GM20000 (cell line): Measurements from ENCODE around the gene BCAR3.

Experiments
- DNase-seq: peaks from one replicate; pipeline ENCODE4 v3.0.0; 2012; ENCODE audit warnings: low spot score
- TF ChIP-seq, protein P1 (sequence below): IDR thresholded peaks from 2 replicates; pipeline ENCODE4 v1.5.1; 2012; ENCODE audit warnings: mild to moderate bottlenecking, control low read depth; ENCODE audit errors: extremely low read depth, missing control alignments

The BCAR3 gene

DNA sequence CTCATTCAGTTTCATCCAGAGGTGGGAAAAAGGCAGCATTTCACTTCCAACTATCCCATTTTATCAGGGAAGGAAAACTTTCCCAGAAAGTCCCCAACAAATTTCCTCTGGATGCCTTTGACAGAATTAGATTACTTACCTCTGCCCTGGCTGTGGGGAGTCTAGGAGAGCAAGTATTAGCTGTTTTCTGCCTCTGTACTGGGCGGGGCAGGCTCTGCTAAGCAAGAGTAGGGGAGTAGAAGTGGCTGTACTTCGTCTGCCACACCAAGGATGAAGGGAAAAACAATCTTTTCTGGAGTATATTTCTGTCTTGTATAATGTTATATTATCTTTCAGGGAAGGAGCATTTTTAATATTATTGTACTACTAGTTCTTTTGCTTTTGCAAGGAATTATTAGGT, 155.2 kb downstream of the BCAR3 start:
- DNase-seq, result no peak

DNA sequence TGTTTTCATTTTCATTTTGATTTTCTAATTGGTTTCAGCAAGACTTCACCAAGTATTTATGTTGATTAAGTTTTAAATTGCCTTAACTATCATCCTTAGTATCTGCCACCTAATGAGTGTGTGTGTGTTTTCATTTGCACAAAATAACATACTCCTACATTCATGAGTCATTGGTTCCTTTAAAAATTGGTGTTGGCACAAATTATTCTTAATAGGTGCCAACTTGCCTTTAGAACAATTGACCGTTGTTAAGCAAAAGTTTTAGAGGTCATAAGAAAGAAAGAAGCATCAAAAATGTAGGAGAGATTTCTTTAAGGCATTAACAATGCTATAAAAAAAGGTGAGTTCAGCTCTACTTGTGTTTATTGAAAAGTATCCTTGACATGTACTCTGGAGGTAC, 156.2 kb downstream of the BCAR3 start:
- DNase-seq, result no peak
- TF ChIP-seq, protein P1, sequence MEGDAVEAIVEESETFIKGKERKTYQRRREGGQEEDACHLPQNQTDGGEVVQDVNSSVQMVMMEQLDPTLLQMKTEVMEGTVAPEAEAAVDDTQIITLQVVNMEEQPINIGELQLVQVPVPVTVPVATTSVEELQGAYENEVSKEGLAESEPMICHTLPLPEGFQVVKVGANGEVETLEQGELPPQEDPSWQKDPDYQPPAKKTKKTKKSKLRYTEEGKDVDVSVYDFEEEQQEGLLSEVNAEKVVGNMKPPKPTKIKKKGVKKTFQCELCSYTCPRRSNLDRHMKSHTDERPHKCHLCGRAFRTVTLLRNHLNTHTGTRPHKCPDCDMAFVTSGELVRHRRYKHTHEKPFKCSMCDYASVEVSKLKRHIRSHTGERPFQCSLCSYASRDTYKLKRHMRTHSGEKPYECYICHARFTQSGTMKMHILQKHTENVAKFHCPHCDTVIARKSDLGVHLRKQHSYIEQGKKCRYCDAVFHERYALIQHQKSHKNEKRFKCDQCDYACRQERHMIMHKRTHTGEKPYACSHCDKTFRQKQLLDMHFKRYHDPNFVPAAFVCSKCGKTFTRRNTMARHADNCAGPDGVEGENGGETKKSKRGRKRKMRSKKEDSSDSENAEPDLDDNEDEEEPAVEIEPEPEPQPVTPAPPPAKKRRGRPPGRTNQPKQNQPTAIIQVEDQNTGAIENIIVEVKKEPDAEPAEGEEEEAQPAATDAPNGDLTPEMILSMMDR, result no peak

More for the DNA sequence above, 155.2 kb downstream of the BCAR3 start:
- TF ChIP-seq, protein P1, result no peak

DNA sequence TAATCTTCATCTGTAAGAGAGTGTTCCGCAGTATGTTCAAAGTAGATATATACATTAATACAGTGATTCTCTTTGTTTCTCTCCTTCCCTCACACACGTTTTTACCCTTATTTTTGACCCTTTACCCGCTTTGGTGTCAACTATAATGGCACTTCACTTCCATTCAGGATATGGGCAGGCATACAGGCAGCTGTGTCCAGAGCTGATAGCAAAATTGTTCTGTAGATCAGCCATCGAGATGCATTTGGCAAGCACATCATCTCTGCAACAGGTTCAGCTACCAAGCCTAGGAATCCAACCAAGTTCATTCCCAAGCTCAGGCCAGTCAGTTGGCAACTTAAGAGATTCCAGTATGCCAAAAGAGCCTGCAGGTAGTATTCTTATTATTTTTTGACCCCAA, 158.9 kb downstream of the BCAR3 start:
- TF ChIP-seq, protein P1, result no peak
- no peak for DNase-seq

DNA sequence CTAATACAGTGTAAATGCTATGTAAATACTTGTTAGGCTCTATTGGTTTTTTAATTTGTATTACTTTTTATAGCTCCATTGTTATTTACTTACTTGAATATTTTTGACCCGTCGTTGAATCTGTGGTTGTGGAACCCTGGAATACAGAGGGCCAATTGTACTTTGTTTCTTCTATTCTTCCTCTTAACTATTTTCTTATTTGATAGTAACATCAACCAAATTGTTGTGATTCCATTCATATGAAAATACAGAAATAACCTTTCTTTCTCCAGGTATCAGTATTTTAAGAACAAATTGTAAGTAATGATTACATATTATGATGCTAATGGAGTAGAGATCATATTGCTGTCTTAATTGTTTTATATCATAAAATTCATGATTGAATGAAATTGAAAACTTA, 160.0 kb downstream of the BCAR3 start:
- TF ChIP-seq, protein P1, result no peak
- DNase-seq, result no peak

DNA sequence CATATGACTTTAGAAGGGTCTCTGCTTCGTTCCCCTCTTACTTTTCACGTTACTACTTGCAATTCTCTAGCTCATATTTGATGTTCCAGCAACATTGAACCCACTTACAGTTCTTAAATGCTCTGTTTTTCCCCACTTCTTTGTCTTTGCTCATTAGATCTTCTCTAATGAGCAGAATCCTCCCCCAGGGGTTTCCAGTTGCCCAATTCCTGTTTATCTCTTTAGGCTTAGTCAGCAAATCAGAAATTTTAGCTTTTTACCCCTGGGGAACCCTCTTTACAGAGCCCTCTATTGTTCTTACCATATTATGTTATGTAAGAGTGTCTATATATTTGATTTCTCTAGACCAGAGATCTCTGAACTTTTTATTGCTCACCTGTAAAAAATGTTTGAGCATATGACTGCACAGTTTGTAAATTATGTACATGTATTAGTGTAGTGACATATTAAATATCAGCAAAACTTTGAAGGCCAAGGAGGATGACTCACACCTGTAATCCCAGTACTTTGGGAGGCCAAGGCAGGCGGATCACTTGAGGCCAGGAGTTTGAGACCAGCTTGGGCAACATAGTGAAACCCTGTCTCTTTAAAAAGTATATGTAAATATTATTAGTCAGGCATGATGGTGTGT, 162.3 kb downstream of the BCAR3 start:
- TF ChIP-seq, protein P1, result no peak
- no peak for DNase-seq

DNA sequence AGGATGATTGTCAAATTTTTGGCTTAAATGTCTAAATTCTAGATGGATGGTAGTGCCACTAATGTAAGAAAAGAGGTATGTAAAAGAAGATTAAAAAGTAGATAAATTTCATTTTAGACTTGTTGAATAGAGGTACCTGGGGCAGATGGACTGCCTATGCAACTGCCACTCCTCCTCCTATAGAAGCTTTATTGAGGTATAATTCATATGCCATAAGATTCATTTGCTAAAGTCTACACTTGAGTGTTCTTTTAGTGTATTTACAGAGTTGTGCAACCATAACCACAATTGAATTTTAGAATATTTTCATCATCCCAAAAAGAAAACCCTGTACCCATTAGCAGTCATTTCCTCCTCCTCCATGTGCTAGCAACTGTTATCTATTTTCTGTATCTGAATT, 163.1 kb downstream of the BCAR3 start:
- TF ChIP-seq, protein P1, result no peak
- DNase-seq, result no peak

DNA sequence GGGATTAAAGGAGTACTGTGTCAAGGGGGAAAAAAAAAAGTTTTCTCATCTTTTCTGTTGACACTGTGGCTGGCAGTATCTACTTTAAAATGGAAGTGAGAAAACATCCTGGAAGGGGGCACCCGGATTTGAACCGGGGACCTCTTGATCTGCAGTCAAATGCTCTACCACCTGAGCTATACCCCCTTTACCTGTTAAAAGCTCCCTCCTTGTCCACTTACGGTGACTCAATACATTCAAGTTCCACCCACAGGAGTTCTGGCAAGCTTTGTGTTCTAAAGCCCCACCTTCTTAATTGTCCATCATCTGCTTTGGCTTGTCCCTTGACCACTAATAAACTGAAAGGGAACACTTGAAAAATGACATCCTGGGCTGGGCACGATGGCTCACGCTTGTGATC, 165.5 kb downstream of the BCAR3 start:
- TF ChIP-seq, protein P1, result no peak
- no peak for DNase-seq
